Measurements from ENCODE around the gene RPS3. TPM values are rescaled to one million over a fixed set of nuclear protein-coding genes. Genes with fewer than 3 reads are reported as not detected.

RPS3 gene
- total RNA-seq, 1 experiment from 2014 or later, result 6,280 TPM

- CTCF ChIA-PET, result no interaction called here
- peaks cover 18% of the 10 kb centered on the region for H3K36me3 ChIP-seq (ENCODE audit: control insufficient read depth, insufficient read depth, low read length)
- BruUV-seq (replicated peaks), result no TSS peak
Observed at GRCh38 chr11:75413864-75414263, 14.5 kb downstream of the RPS3 start.

GRCh38 chr11:75420224-75421034 is 21.1 kb downstream of the RPS3 start:
- no peak overlapping the region for H3K4me3 ChIP-seq (ENCODE audit: low read depth, low read length)
- peaks cover 63% of the 10 kb centered on the region for H3K4me1 ChIP-seq
- CTCF ChIA-PET, result interaction anchor here (0.6 to 1.2 kb wide), 4 partner anchors 12 to 105 kb away, joined by 3 to 6 read pairs (median 4); partner anchors contain the start of gene GDPD5
- H3K27me3 ChIP-seq (replicated peaks; ENCODE audit: control insufficient read depth, insufficient read depth, low read length), result no peaks in the 10 kb centered on the region
- TF ChIP-seq CTCF (IDR thresholded peaks at IDR 0.05; ENCODE audit: insufficient read depth in 1 of 2, low read depth in 1 of 2, low read length in 1 of 2, severe bottlenecking in 1 of 2, unreplicated experiment in 1 of 2), result no peak
- no TSS peak for BruUV-seq (replicated peaks)
- Mint-ChIP-seq H3K27me3 (ENCODE audit: insufficient read depth, unreplicated experiment) (no peaks in the 10 kb centered on the region), H3K4me3 (ENCODE audit: unreplicated experiment) (peak overlapping the region; percentile 66), H3K27ac (ENCODE audit: unreplicated experiment) (peak overlapping the region; percentile 92), H3K4me1 (ENCODE audit: low read depth, unreplicated experiment) (peaks cover 63% of the 10 kb centered on the region), H3K9me3 (ENCODE audit: unreplicated experiment) (no peaks in the 10 kb centered on the region), H3K36me3 (ENCODE audit: insufficient read depth, unreplicated experiment) (peaks cover 89% of the 10 kb centered on the region)
- intact Hi-C loops (cut with micrococcal nuclease; ENCODE audit: unreplicated experiment), result loop anchor here (5.0 kb wide), 2 partner anchors 78 to 263 kb away; no protein-coding TSS in a partner anchor
- no peaks in the 10 kb centered on the region for H3K9me3 ChIP-seq
- H3K36me3 ChIP-seq (ENCODE audit: control insufficient read depth, insufficient read depth, low read length), result peaks cover 10% of the 10 kb centered on the region
- no peak for DNase-seq
- POLR2A ChIA-PET, result interaction anchor here (0.7 to 2.2 kb wide), 2 partner anchors 9 to 12 kb away, joined by 7 to 8 read pairs; no protein-coding TSS in a partner anchor

More at GRCh38 chr11:75413864-75414263, 14.5 kb downstream of the RPS3 start:
- Histone ChIP-seq H3K4me3 (ENCODE audit: low read depth, low read length) (no peak overlapping the region), H3K9me3 (no peaks in the 10 kb centered on the region), H3K27me3 (replicated peaks; ENCODE audit: control insufficient read depth, insufficient read depth, low read length) (no peaks in the 10 kb centered on the region), H3K4me1 (peaks cover 13% of the 10 kb centered on the region)
- POLR2A ChIA-PET, result interaction anchor here (0.8 to 1.2 kb wide), 2 partner anchors 9 to 17 kb away, joined by 3 read pairs; no protein-coding TSS in a partner anchor
- Mint-ChIP-seq H3K4me3 (ENCODE audit: unreplicated experiment) (no peak overlapping the region), H3K27ac (ENCODE audit: unreplicated experiment) (peak overlapping the region; percentile 25), H3K36me3 (ENCODE audit: insufficient read depth, unreplicated experiment) (peaks cover 90% of the 10 kb centered on the region), H3K27me3 (ENCODE audit: insufficient read depth, unreplicated experiment) (no peaks in the 10 kb centered on the region), H3K9me3 (ENCODE audit: unreplicated experiment) (no peaks in the 10 kb centered on the region), H3K4me1 (ENCODE audit: low read depth, unreplicated experiment) (peaks cover 14% of the 10 kb centered on the region)
- no peak for TF ChIP-seq CTCF (IDR thresholded peaks at IDR 0.05; ENCODE audit: insufficient read depth in 1 of 2, low read depth in 1 of 2, low read length in 1 of 2, severe bottlenecking in 1 of 2, unreplicated experiment in 1 of 2)
- DNase-seq, result no peak
- intact Hi-C loops (cut with micrococcal nuclease; ENCODE audit: unreplicated experiment), result no loop called here

- peak overlapping the region; percentile 66 for H3K4me3 Mint-ChIP-seq (ENCODE audit: unreplicated experiment)
- H3K36me3 Mint-ChIP-seq (ENCODE audit: insufficient read depth, unreplicated experiment), result peaks cover 89% of the 10 kb centered on the region
- no TSS peak for BruUV-seq (replicated peaks)
- ChIA-PET CTCF (interaction anchor here (1.0 to 2.5 kb wide), 4 partner anchors 11 to 138 kb away, joined by 3 to 12 read pairs (median 6); no protein-coding TSS in a partner anchor), POLR2A (interaction anchor here (0.7 to 2.2 kb wide), 2 partner anchors 8 to 13 kb away, joined by 7 to 8 read pairs; no protein-coding TSS in a partner anchor)
- intact Hi-C loops (cut with micrococcal nuclease; ENCODE audit: unreplicated experiment), result loop anchor here (5.0 kb wide), 2 partner anchors 79 to 264 kb away; no protein-coding TSS in a partner anchor
- H3K4me1 Mint-ChIP-seq (ENCODE audit: low read depth, unreplicated experiment), result peaks cover 63% of the 10 kb centered on the region
- no peak for TF ChIP-seq CTCF (IDR thresholded peaks at IDR 0.05; ENCODE audit: insufficient read depth in 1 of 2, low read depth in 1 of 2, low read length in 1 of 2, severe bottlenecking in 1 of 2, unreplicated experiment in 1 of 2)
- Histone ChIP-seq H3K4me3 (ENCODE audit: low read depth, low read length) (no peak overlapping the region), H3K36me3 (ENCODE audit: control insufficient read depth, insufficient read depth, low read length) (peaks cover 10% of the 10 kb centered on the region), H3K4me1 (peaks cover 63% of the 10 kb centered on the region), H3K9me3 (no peaks in the 10 kb centered on the region), H3K27me3 (replicated peaks; ENCODE audit: control insufficient read depth, insufficient read depth, low read length) (no peaks in the 10 kb centered on the region)
- no peaks in the 10 kb centered on the region for H3K27me3 Mint-ChIP-seq (ENCODE audit: insufficient read depth, unreplicated experiment)
- peak overlapping the region; percentile 92 for H3K27ac Mint-ChIP-seq (ENCODE audit: unreplicated experiment)
- no peaks in the 10 kb centered on the region for H3K9me3 Mint-ChIP-seq (ENCODE audit: unreplicated experiment)
- DNase-seq, result no peak
Observed at GRCh38 chr11:75421035-75421602, 21.8 kb downstream of the RPS3 start.

All from Caco-2 (cell line).